Activated CD4-positive, alpha-beta T cell treated with anti-CD3 and anti-CD28 coated beads, Interleukin-2, amount 10 ng/mL, durations not matched to agents 7 days and 5 days (primary cell): Measurements from ENCODE around the gene FAM98C. TPM values are rescaled to one million over a fixed set of nuclear protein-coding genes. Genes with fewer than 3 reads are reported as not detected.
A peak's percentile ranks its signal among the peaks of the same experiment; 100 is the strongest.

Experiments
- CTCF ChIA-PET: fragments of 350-600 bp; sonication (Branson Sonifier 250); formaldehyde crosslinking; loops from one replicate; lab custom pipeline; 2021; ENCODE audit warnings: antibody characterized with exemption; lab: Charles Lee
- POLR2A ChIA-PET: fragments of 350-600 bp; sonication (Branson Sonifier 250); formaldehyde crosslinking; loops from one replicate; lab custom pipeline; 2021; ENCODE audit warnings: antibody characterized with exemption; lab: Charles Lee
- DNase-seq: peaks from one replicate; pipeline ENCODE4 v3.0.0-alpha.2; 2020
- H3K27ac Mint-ChIP-seq: one replicate; pipeline ENCODE4 v1.8.0; 2021; ENCODE audit warnings: mild to moderate bottlenecking, moderate library complexity, mixed read lengths
- H3K27me3 Mint-ChIP-seq: one replicate; pipeline ENCODE4 v1.8.0; 2021; ENCODE audit warnings: mixed read lengths
- H3K36me3 Mint-ChIP-seq: one replicate; pipeline ENCODE4 v1.8.0; 2021; ENCODE audit warnings: low read depth, mixed read lengths
- H3K4me1 Mint-ChIP-seq: one replicate; pipeline ENCODE4 v1.8.0; 2021; ENCODE audit warnings: mixed read lengths
- H3K4me3 Mint-ChIP-seq: one replicate; pipeline ENCODE4 v1.8.0; 2021; ENCODE audit warnings: mild to moderate bottlenecking, moderate library complexity, mixed read lengths
- H3K9me3 Mint-ChIP-seq: one replicate; pipeline ENCODE4 v1.8.0; 2021; ENCODE audit warnings: mixed read lengths
- total RNA-seq, 2 experiments: library from RNA; stranded (reverse); gene quantifications; one replicate each; pipeline ENCODE4 v1.2.3, GENCODE V29; 2021

FAM98C gene
- total RNA-seq, 2 experiments from 2014 or later: 27.5 to 37.2 TPM

- Mint-ChIP-seq H3K4me3 (no peak overlapping the region), H3K27me3 (peaks cover 42% of the 10 kb centered on the region), H3K9me3 (no peaks in the 10 kb centered on the region), H3K4me1 (peaks cover 24% of the 10 kb centered on the region), H3K27ac (no peak overlapping the region), H3K36me3 (peaks cover 3% of the 10 kb centered on the region)
- POLR2A ChIA-PET: interaction anchor here (0.5 kb wide), 1 partner anchor 367 kb away, joined by 3 read pairs; no protein-coding TSS in a partner anchor
- no peak for DNase-seq
- CTCF ChIA-PET: interaction anchor here (1.1 to 5.6 kb wide), 2 partner anchors 13 to 541 kb away, joined by 3 to 40 read pairs; partner anchors contain the start of genes FAM98C, MRPS12 and SARS2
These were observed 12.7 kb upstream of the FAM98C start for GRCh38 chr19:38389957-38390924.

- Mint-ChIP-seq H3K27me3 (peaks cover 42% of the 10 kb centered on the region), H3K9me3 (no peaks in the 10 kb centered on the region), H3K36me3 (peaks cover 3% of the 10 kb centered on the region), H3K4me3 (no peak overlapping the region), H3K4me1 (peaks cover 33% of the 10 kb centered on the region), H3K27ac (no peak overlapping the region)
- DNase-seq: no peak
- CTCF ChIA-PET: interaction anchor here (5.6 kb wide), 1 partner anchor 11 kb away, joined by 40 read pairs; the partner anchor contains the start of gene FAM98C
- POLR2A ChIA-PET: no interaction called here
These were observed 10.9 kb upstream of the FAM98C start for GRCh38 chr19:38391911-38392464.

- ChIA-PET POLR2A (no interaction called here), CTCF (interaction anchor here (5.6 kb wide), 1 partner anchor 10 kb away, joined by 40 read pairs; the partner anchor contains the start of gene FAM98C)
- no peak overlapping the region for H3K27ac Mint-ChIP-seq
- no peaks in the 10 kb centered on the region for H3K36me3 Mint-ChIP-seq
- H3K4me3 Mint-ChIP-seq: no peak overlapping the region
- peaks cover 37% of the 10 kb centered on the region for H3K27me3 Mint-ChIP-seq
- no peaks in the 10 kb centered on the region for H3K9me3 Mint-ChIP-seq
- peaks cover 28% of the 10 kb centered on the region for H3K4me1 Mint-ChIP-seq
- DNase-seq: no peak
These were observed 10.1 kb upstream of the FAM98C start for GRCh38 chr19:38392707-38393308.

- H3K27me3 Mint-ChIP-seq: peaks cover 28% of the 10 kb centered on the region
- CTCF ChIA-PET: interaction anchor here (1.0 to 5.6 kb wide), 4 partner anchors 9 to 537 kb away, joined by 3 to 40 read pairs (median 3); partner anchors contain the start of gene FAM98C
- H3K4me1 Mint-ChIP-seq: peaks cover 20% of the 10 kb centered on the region
- no peaks in the 10 kb centered on the region for H3K9me3 Mint-ChIP-seq
- POLR2A ChIA-PET: interaction anchor here (0.6 kb wide), 2 partner anchors 8 to 36 kb away, joined by 3 to 4 read pairs; partner anchors contain the start of gene FAM98C
- H3K27ac Mint-ChIP-seq: peak overlapping the region; percentile 83
- DNase-seq: peak; percentile 71
- no peaks in the 10 kb centered on the region for H3K36me3 Mint-ChIP-seq
- H3K4me3 Mint-ChIP-seq: peak overlapping the region; percentile 69
These were observed 8.4 kb upstream of the FAM98C start for GRCh38 chr19:38394488-38394887.

- Mint-ChIP-seq H3K27me3 (peaks cover 23% of the 10 kb centered on the region), H3K27ac (peak overlapping the region; percentile 83), H3K4me1 (peaks cover 19% of the 10 kb centered on the region), H3K4me3 (peak overlapping the region; percentile 69), H3K9me3 (no peaks in the 10 kb centered on the region), H3K36me3 (no peaks in the 10 kb centered on the region)
- ChIA-PET CTCF (interaction anchor here (0.9 to 1.4 kb wide), 3 partner anchors 11 to 536 kb away, joined by 3 read pairs; partner anchors contain the start of genes MRPS12 and SARS2), POLR2A (interaction anchor here (0.6 to 1.2 kb wide), 2 partner anchors 21 to 456 kb away, joined by 3 to 4 read pairs; partner anchors contain the start of gene PSMD8)
- DNase-seq: peak; percentile 48
These were observed 7.3 kb upstream of the FAM98C start for GRCh38 chr19:38395381-38396114.

GRCh38 chr19:38399081-38399480 lies 3.8 kb upstream of the FAM98C start:
- Mint-ChIP-seq H3K27ac (no peak overlapping the region), H3K4me3 (no peak overlapping the region), H3K9me3 (no peaks in the 10 kb centered on the region), H3K4me1 (peaks cover 30% of the 10 kb centered on the region), H3K27me3 (peaks cover 2% of the 10 kb centered on the region), H3K36me3 (no peaks in the 10 kb centered on the region)
- no peak for DNase-seq
- ChIA-PET POLR2A (no interaction called here), CTCF (no interaction called here)

- ChIA-PET CTCF (interaction anchor here (0.7 to 1.5 kb wide), 3 partner anchors 68 to 236 kb away, joined by 3 to 5 read pairs (median 3); no protein-coding TSS in a partner anchor), POLR2A (no interaction called here)
- Mint-ChIP-seq H3K4me1 (peaks cover 31% of the 10 kb centered on the region), H3K4me3 (no peak overlapping the region), H3K36me3 (no peaks in the 10 kb centered on the region), H3K27me3 (peaks cover 2% of the 10 kb centered on the region), H3K9me3 (no peaks in the 10 kb centered on the region), H3K27ac (no peak overlapping the region)
- DNase-seq: no peak
These were observed 3.4 kb upstream of the FAM98C start for GRCh38 chr19:38399537-38399936.

- Mint-ChIP-seq H3K27me3 (no peaks in the 10 kb centered on the region), H3K4me3 (no peak overlapping the region), H3K4me1 (peaks cover 33% of the 10 kb centered on the region), H3K36me3 (peaks cover 6% of the 10 kb centered on the region), H3K27ac (peak overlapping the region; percentile 54), H3K9me3 (no peaks in the 10 kb centered on the region)
- no peak for DNase-seq
- POLR2A ChIA-PET: no interaction called here
- CTCF ChIA-PET: interaction anchor here (0.7 to 1.5 kb wide), 2 partner anchors 67 to 235 kb away, joined by 3 to 5 read pairs; no protein-coding TSS in a partner anchor
These were observed 2.5 kb upstream of the FAM98C start for GRCh38 chr19:38400361-38400760.

- Mint-ChIP-seq H3K27ac (no peak overlapping the region), H3K9me3 (no peaks in the 10 kb centered on the region), H3K36me3 (peaks cover 8% of the 10 kb centered on the region), H3K27me3 (no peaks in the 10 kb centered on the region), H3K4me1 (peaks cover 35% of the 10 kb centered on the region), H3K4me3 (no peak overlapping the region)
- POLR2A ChIA-PET: no interaction called here
- DNase-seq: no peak
- CTCF ChIA-PET: interaction anchor here (1.5 to 2.6 kb wide), 2 partner anchors 234 to 529 kb away, joined by 5 to 20 read pairs; partner anchors contain the start of genes MRPS12 and SARS2
These were observed 1.7 kb upstream of the FAM98C start for GRCh38 chr19:38401148-38401547.

GRCh38 chr19:38402623-38402966 lies 298 bp upstream of the FAM98C start:
- H3K4me3 Mint-ChIP-seq: peak overlapping the region; percentile 88
- H3K27me3 Mint-ChIP-seq: no peaks in the 10 kb centered on the region
- H3K9me3 Mint-ChIP-seq: no peaks in the 10 kb centered on the region
- DNase-seq: no peak
- POLR2A ChIA-PET: interaction anchor here (0.6 to 1.1 kb wide), 5 partner anchors 8 to 439 kb away, joined by 3 to 5 read pairs (median 3); partner anchors contain the start of gene EIF3K
- peaks cover 27% of the 10 kb centered on the region for H3K4me1 Mint-ChIP-seq
- peaks cover 12% of the 10 kb centered on the region for H3K36me3 Mint-ChIP-seq
- H3K27ac Mint-ChIP-seq: peak overlapping the region; percentile 96
- CTCF ChIA-PET: interaction anchor here (0.6 to 5.2 kb wide), 56 partner anchors 10 to 1710 kb away, joined by 3 to 66 read pairs (median 4); partner anchors contain the start of genes ACTN4, ECH1, EIF3K and GGN

- Mint-ChIP-seq H3K4me3 (peak overlapping the region; percentile 53), H3K9me3 (no peaks in the 10 kb centered on the region), H3K27me3 (no peaks in the 10 kb centered on the region), H3K4me1 (peaks cover 27% of the 10 kb centered on the region), H3K36me3 (peaks cover 17% of the 10 kb centered on the region), H3K27ac (peak overlapping the region; percentile 31)
- ChIA-PET POLR2A (no interaction called here), CTCF (interaction anchor here (0.7 to 5.2 kb wide), 5 partner anchors 9 to 557 kb away, joined by 3 to 66 read pairs (median 4); partner anchors contain the start of genes MRPS12 and SARS2)
- DNase-seq: no peak
These were observed 2.0 kb downstream of the FAM98C start for GRCh38 chr19:38404858-38405257.
